HFFc6 (cell line): ENCODE data around the gene GPR153. TPM values are rescaled to one million over a fixed set of nuclear protein-coding genes. Genes with fewer than 3 reads are reported as not detected.

ENCODE experiments used
- DNase-seq: peaks from one replicate; pipeline ENCODE4 v3.0.0-alpha.2; 2018
- H3K27ac Mint-ChIP-seq: 2 replicates; pipeline ENCODE4 v1.8.0; 2020; ENCODE audit warnings: mild to moderate bottlenecking, mixed read lengths
- H3K27me3 Mint-ChIP-seq: 2 replicates; pipeline ENCODE4 v1.8.0; 2021; ENCODE audit warnings: mild to moderate bottlenecking, moderate library complexity, mixed read lengths; ENCODE audit not compliant: insufficient read depth
- H3K36me3 Mint-ChIP-seq: 2 replicates; pipeline ENCODE4 v1.8.0; 2021; ENCODE audit warnings: low read depth, mixed read lengths
- H3K4me1 Mint-ChIP-seq: 2 replicates; pipeline ENCODE4 v1.8.0; 2020; ENCODE audit warnings: low read depth, mixed read lengths
- H3K4me3 Mint-ChIP-seq: 2 replicates; pipeline ENCODE4 v1.8.0; 2020; ENCODE audit warnings: mild to moderate bottlenecking, moderate library complexity, mixed read lengths
- H3K9me3 Mint-ChIP-seq: 2 replicates; pipeline ENCODE4 v1.8.0; 2020; ENCODE audit warnings: mild to moderate bottlenecking, mixed read lengths
- total RNA-seq, 6 experiments: library from RNA; stranded (reverse); fragmentation: NEBNext Ultra II Directional; extraction: Animal tissue kit (Norgen Biotek cat#: 25700); gene quantifications; 2 replicates in 1 of 6; 3 replicates in 5 of 6; pipeline ENCODE4 v1.2.3, GENCODE V29; 2021
- TF ChIP-seq, protein P1 (sequence below): fragments of 200-600 bp; sonication (generic); IDR thresholded peaks from 2 replicates; pipeline ENCODE4 v1.5.0; 2021; ENCODE audit warnings: antibody characterized with exemption, mild to moderate bottlenecking

GPR153 gene
- total RNA-seq, 6 experiments from 2014 or later: 6.0 to 7.9 (median 7.2) TPM

- H3K4me3 Mint-ChIP-seq: no peak overlapping the region
- H3K4me1 Mint-ChIP-seq: no peaks in the 10 kb centered on the region
- no peaks in the 10 kb centered on the region; the same call in 1 of the 2 replicates for H3K9me3 Mint-ChIP-seq
- peaks cover 1% of the 10 kb centered on the region; the same call in 1 of the 2 replicates for H3K27me3 Mint-ChIP-seq
- no peak overlapping the region for H3K27ac Mint-ChIP-seq
- no peaks in the 10 kb centered on the region for H3K36me3 Mint-ChIP-seq
- TF ChIP-seq, protein P1, sequence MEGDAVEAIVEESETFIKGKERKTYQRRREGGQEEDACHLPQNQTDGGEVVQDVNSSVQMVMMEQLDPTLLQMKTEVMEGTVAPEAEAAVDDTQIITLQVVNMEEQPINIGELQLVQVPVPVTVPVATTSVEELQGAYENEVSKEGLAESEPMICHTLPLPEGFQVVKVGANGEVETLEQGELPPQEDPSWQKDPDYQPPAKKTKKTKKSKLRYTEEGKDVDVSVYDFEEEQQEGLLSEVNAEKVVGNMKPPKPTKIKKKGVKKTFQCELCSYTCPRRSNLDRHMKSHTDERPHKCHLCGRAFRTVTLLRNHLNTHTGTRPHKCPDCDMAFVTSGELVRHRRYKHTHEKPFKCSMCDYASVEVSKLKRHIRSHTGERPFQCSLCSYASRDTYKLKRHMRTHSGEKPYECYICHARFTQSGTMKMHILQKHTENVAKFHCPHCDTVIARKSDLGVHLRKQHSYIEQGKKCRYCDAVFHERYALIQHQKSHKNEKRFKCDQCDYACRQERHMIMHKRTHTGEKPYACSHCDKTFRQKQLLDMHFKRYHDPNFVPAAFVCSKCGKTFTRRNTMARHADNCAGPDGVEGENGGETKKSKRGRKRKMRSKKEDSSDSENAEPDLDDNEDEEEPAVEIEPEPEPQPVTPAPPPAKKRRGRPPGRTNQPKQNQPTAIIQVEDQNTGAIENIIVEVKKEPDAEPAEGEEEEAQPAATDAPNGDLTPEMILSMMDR: no peak
- no peak for DNase-seq
These were observed 49.2 kb downstream of the GPR153 start for GRCh38 chr1:6211731-6212130.

DNA sequence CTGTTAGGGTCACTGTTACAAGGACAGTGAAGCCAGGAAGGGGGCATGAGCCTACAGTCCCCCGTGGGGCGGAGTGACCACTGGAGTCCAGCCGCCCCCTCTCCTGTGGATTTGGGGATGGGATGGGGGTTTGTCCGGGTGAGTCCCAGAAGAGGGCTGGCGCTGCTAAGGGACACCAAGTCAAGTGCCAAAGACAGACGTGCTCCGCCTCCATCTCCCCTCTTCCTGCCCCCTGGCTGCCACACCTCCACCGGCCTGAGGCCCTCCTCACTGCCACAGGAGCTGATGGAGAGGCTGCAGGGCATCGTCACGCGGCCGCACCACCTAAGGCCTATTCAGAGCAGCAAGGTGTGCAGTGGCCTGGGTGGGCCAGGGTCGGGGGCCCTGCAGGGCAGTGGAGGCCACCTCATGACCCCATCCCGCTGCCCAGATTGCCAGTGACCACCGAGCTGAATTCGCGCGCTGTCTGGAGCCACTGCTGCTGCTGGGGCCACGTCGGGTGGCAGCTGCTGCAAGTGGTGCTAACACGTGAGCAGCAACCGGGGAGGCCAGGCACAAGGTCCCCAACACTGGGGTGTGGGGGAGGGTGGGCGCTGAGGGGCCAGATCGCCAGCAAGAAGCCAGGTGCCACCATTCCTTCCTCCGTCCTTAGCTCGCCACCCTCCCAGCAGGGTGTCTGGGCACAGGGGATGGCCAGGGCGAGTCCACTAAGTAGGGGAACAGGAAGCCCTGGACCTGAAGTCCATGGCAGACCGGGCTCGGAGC is 50.1 kb downstream of the GPR153 start:
- Mint-ChIP-seq H3K9me3 (no peaks in the 10 kb centered on the region; the same call in 1 of the 2 replicates), H3K36me3 (no peaks in the 10 kb centered on the region)
- no peak for DNase-seq

GRCh38 chr1:6209661-6210580 is 51.0 kb downstream of the GPR153 start:
- Mint-ChIP-seq H3K9me3 (no peaks in the 10 kb centered on the region; the same call in 1 of the 2 replicates), H3K36me3 (no peaks in the 10 kb centered on the region)
- TF ChIP-seq, protein P1: peak; percentile 33

More for the DNA sequence above, 50.1 kb downstream of the GPR153 start:
- Mint-ChIP-seq H3K4me3 (no peak overlapping the region), H3K27me3 (peaks cover 1% of the 10 kb centered on the region; the same call in 1 of the 2 replicates), H3K27ac (no peak overlapping the region), H3K4me1 (no peaks in the 10 kb centered on the region)
- TF ChIP-seq, protein P1: no peak

GRCh38 chr1:6208723-6209660 is 51.9 kb downstream of the GPR153 start:
- Mint-ChIP-seq H3K36me3 (no peaks in the 10 kb centered on the region), H3K27me3 (peaks cover 1% of the 10 kb centered on the region; the same call in 1 of the 2 replicates), H3K9me3 (no peaks in the 10 kb centered on the region), H3K4me3 (no peak overlapping the region), H3K27ac (no peak overlapping the region), H3K4me1 (no peaks in the 10 kb centered on the region)
- TF ChIP-seq, protein P1: peak; percentile 27
- peak; percentile 23 for DNase-seq

More at GRCh38 chr1:6209661-6210580, 51.0 kb downstream of the GPR153 start:
- Mint-ChIP-seq H3K27me3 (peaks cover 1% of the 10 kb centered on the region; the same call in 1 of the 2 replicates), H3K4me1 (no peaks in the 10 kb centered on the region), H3K4me3 (no peak overlapping the region), H3K27ac (no peak overlapping the region)
- no peak for DNase-seq

DNA sequence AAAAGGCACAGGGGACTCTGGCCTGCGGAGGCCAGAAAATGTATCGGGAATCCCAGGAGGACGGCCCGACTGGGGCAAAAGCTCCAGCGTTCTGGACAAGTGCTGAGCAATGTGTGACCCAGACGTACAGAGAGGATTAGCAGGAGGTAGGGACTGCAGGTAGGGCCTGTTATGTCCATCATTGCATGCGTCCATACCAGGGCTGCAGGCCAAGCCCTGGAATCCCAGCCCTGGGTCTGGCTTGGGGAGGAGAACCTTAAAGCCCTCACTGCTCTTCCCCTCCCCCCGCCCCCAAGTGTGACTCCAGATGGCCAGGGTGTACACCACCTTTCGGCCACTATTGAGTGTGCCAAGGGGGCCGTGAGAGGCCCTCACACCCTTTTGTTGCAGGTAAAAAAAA is 53.0 kb downstream of the GPR153 start:
- TF ChIP-seq, protein P1: no peak
- no peak for DNase-seq
- no peak overlapping the region for H3K27ac Mint-ChIP-seq
- H3K27me3 Mint-ChIP-seq: peaks cover 1% of the 10 kb centered on the region; the same call in 1 of the 2 replicates
- H3K4me3 Mint-ChIP-seq: no peak overlapping the region
- no peaks in the 10 kb centered on the region for H3K9me3 Mint-ChIP-seq
- H3K4me1 Mint-ChIP-seq: no peaks in the 10 kb centered on the region
- H3K36me3 Mint-ChIP-seq: no peaks in the 10 kb centered on the region
